MM.1S (cell line): ENCODE data around the gene GH1.

Experiments used
- DNase-seq: peaks from one replicate; pipeline ENCODE4 v3.0.0-alpha.2; 2015
- H2AFZ ChIP-seq: fragments of 300-600 bp; sonication (generic); 2 replicates; pipeline ENCODE4 v1.6.0; 2016; ENCODE audit warnings: antibody characterized with exemption, low read length
- H3F3A ChIP-seq: fragments of 300-600 bp; sonication (generic); 2 replicates; pipeline ENCODE4 v1.6.1; 2016; ENCODE audit warnings: mild to moderate bottlenecking, antibody characterized with exemption, low read length, moderate library complexity, mixed read lengths; ENCODE audit not compliant: insufficient read depth
- H3K27ac ChIP-seq: fragments of 300-600 bp; sonication (generic); 2 replicates; pipeline ENCODE4 v1.5.1; 2016; ENCODE audit warnings: mild to moderate bottlenecking, low read length
- H3K27me3 ChIP-seq: fragments of 300-600 bp; sonication (generic); replicated peaks from 2 replicates; pipeline ENCODE4 v1.6.0; 2016; ENCODE audit warnings: low read length; ENCODE audit not compliant: insufficient read depth
- H3K36me3 ChIP-seq: fragments of 300-600 bp; sonication (generic); replicated peaks from 2 replicates; pipeline ENCODE4 v1.6.1; 2016; ENCODE audit warnings: mild to moderate bottlenecking, low read length, mixed read lengths; ENCODE audit not compliant: insufficient read depth
- H3K4me1 ChIP-seq: fragments of 300-600 bp; sonication (generic); 2 replicates; pipeline ENCODE4 v1.6.1; 2016; ENCODE audit warnings: low read length, mixed read lengths
- H3K4me2 ChIP-seq: fragments of 300-600 bp; sonication (generic); 2 replicates; pipeline ENCODE4 v1.6.0; 2016; ENCODE audit warnings: low read depth, low read length
- H3K4me3 ChIP-seq: fragments of 300-600 bp; sonication (generic); 2 replicates; pipeline ENCODE4 v1.5.1; 2016; ENCODE audit warnings: low read length, mixed read lengths
- H3K79me2 ChIP-seq: fragments of 300-600 bp; sonication (generic); 2 replicates; pipeline ENCODE4 v1.6.1; 2016; ENCODE audit warnings: mixed run types, low read length, mixed read lengths
- H3K9ac ChIP-seq: fragments of 300-600 bp; sonication (generic); 2 replicates; pipeline ENCODE4 v1.6.1; 2016; ENCODE audit warnings: low read length, mixed read lengths
- H3K9me2 ChIP-seq: fragments of 300-600 bp; sonication (generic); replicated peaks from 2 replicates; pipeline ENCODE4 v1.6.1; 2016; ENCODE audit warnings: mild to moderate bottlenecking, low read length, mixed read lengths; ENCODE audit not compliant: insufficient read depth
- H3K9me3 ChIP-seq: fragments of 300-600 bp; sonication (generic); replicated peaks from 2 replicates; pipeline ENCODE4 v1.6.1; 2016; ENCODE audit warnings: mild to moderate bottlenecking, low read length, mixed read lengths; ENCODE audit not compliant: insufficient read depth
- H4K20me1 ChIP-seq: fragments of 300-600 bp; sonication (generic); 2 replicates; pipeline ENCODE4 v1.6.1; 2016; ENCODE audit warnings: mild to moderate bottlenecking, low read length, moderate library complexity, mixed read lengths; ENCODE audit not compliant: insufficient read depth
- CTCF ChIP-seq: fragments of 300-600 bp; sonication (generic); IDR thresholded peaks from 2 replicates; pipeline ENCODE4 v1.5.1; 2016; ENCODE audit warnings: antibody characterized with exemption, low read length, mixed read lengths
- EZH2 ChIP-seq: fragments of 300-600 bp; sonication (generic); optimal IDR thresholded peaks from 2 replicates; pipeline ENCODE3; 2017; ENCODE audit warnings: low read depth, mild to moderate bottlenecking, antibody characterized with exemption, low read length, mixed read lengths
- EZH2phosphoT487 ChIP-seq: fragments of 300-600 bp; sonication (generic); IDR thresholded peaks from 2 replicates; pipeline ENCODE4 v1.6.1; 2018; ENCODE audit warnings: antibody characterized with exemption, low read length

Gene GH1

GRCh38 chr17:63914471-63914870 is 4.2 kb downstream of the GH1 start:
- H3K36me3 ChIP-seq = no peaks in the 10 kb centered on the region
- no peaks in the 10 kb centered on the region for H3K9me3 ChIP-seq
- no peak overlapping the region for H3K27ac ChIP-seq
- no peaks in the 10 kb centered on the region for H4K20me1 ChIP-seq
- no peak overlapping the region for H3K4me2 ChIP-seq
- no peaks in the 10 kb centered on the region for H3K79me2 ChIP-seq
- TF ChIP-seq EZH2phosphoT487 (no peak), CTCF (no peak), EZH2 (no peak)
- H3K4me1 ChIP-seq = no peaks in the 10 kb centered on the region
- no peak overlapping the region for H3K4me3 ChIP-seq
- H3K9me2 ChIP-seq = no peaks in the 10 kb centered on the region
- no peak overlapping the region for H2AFZ ChIP-seq
- H3K9ac ChIP-seq = no peak overlapping the region
- no peaks in the 10 kb centered on the region for H3F3A ChIP-seq
- H3K27me3 ChIP-seq = no peaks in the 10 kb centered on the region; the same call in 1 of the 2 replicates
- DNase-seq = no peak

GRCh38 chr17:63911657-63912100 is 7.0 kb downstream of the GH1 start:
- Histone ChIP-seq H3K36me3 (no peaks in the 10 kb centered on the region), H3K27ac (no peak overlapping the region), H3K9ac (no peak overlapping the region), H3F3A (no peaks in the 10 kb centered on the region), H3K27me3 (no peaks in the 10 kb centered on the region; the same call in 1 of the 2 replicates), H3K9me3 (no peaks in the 10 kb centered on the region), H4K20me1 (no peaks in the 10 kb centered on the region), H2AFZ (no peak overlapping the region), H3K9me2 (no peaks in the 10 kb centered on the region), H3K4me1 (no peaks in the 10 kb centered on the region), H3K4me2 (no peak overlapping the region), H3K4me3 (no peak overlapping the region), H3K79me2 (no peaks in the 10 kb centered on the region)
- TF ChIP-seq EZH2 (no peak), EZH2phosphoT487 (no peak), CTCF (peak; percentile 52)
- DNase-seq = peak; percentile 20

- Histone ChIP-seq H3F3A (no peaks in the 10 kb centered on the region), H3K79me2 (no peaks in the 10 kb centered on the region), H3K27me3 (no peaks in the 10 kb centered on the region; the same call in 1 of the 2 replicates), H3K9ac (no peak within 1 kb of the TSS), H3K9me2 (no peaks in the 10 kb centered on the region), H3K4me3 (no peak within 1 kb of the TSS), H4K20me1 (no peaks in the 10 kb centered on the region), H3K4me2 (no peak within 1 kb of the TSS), H3K4me1 (no peaks in the 10 kb centered on the region), H3K9me3 (no peaks in the 10 kb centered on the region), H3K27ac (no peak within 1 kb of the TSS), H3K36me3 (no peaks in the 10 kb centered on the region), H2AFZ (no peak within 1 kb of the TSS)
- DNase-seq = no peak
- TF ChIP-seq CTCF = no peak
- no peak for TF ChIP-seq EZH2phosphoT487
- no peak for TF ChIP-seq EZH2
Observed at GRCh38 chr17:63911041-63911635, 7.5 kb downstream of the GH1 start, which contains the start of gene CSHL1. CSHL1 (minus strand) TSS chr17:63911258; CDS start chr17:63911196, 62 bp downstream.
